Transverse colon (tissue), 4 donors: ENCODE measurements around the gene FOSB. TPM values are rescaled to one million over a fixed set of nuclear protein-coding genes. Genes with fewer than 3 reads are reported as not detected.

ENCODE experiments used
- DNase-seq: peaks from one replicate; pipeline ENCODE4 v3.0.0-alpha.2; 2019
- H3K27ac ChIP-seq, 4 donors: fragments of 200-600 bp; sonication (generic); 2 replicates each; pipeline ENCODE4 v1.5.1; 2016 to 2018; ENCODE audit warnings: inconsistent platforms in 4 of 4
- H3K27me3 ChIP-seq: fragments of 200-600 bp; sonication (generic); 2 replicates; pipeline ENCODE4 v1.5.1; 2017; ENCODE audit warnings: inconsistent platforms
- H3K36me3 ChIP-seq, 4 donors: fragments of 200-600 bp; sonication (generic); 2 replicates each; pipeline ENCODE4 v1.5.1; 2017 to 2019; ENCODE audit warnings: inconsistent platforms in 4 of 4
- H3K4me1 ChIP-seq, 4 donors: fragments of 200-600 bp; sonication (generic); 2 replicates each; pipeline ENCODE4 v1.5.1; 2017 to 2020; ENCODE audit warnings: inconsistent platforms in 4 of 4
- H3K4me3 ChIP-seq, 4 donors: fragments of 200-600 bp; sonication (generic); 1 replicate in 1 of 4; 2 replicates in 3 of 4; pipeline versions ENCODE4 v1.5.1 to v1.6.1; 2017 to 2019; ENCODE audit warnings: inconsistent platforms in 4 of 4
- H3K9me3 ChIP-seq, 2 donors: fragments of 200-600 bp; sonication (generic); 2 replicates each; pipeline ENCODE4 v1.5.1; 2017 to 2019; ENCODE audit warnings: inconsistent platforms in 2 of 2
- CTCF ChIP-seq, 5 experiments: fragments of 200-600 bp in 3 of 5; fragments of 450-650 bp in 2 of 5; sonication (generic) in 3 of 5; IDR thresholded peaks; 1 replicate in 2 of 5; 2 replicates in 3 of 5; pipeline ENCODE4 v1.5.1; 2016 to 2017; ENCODE audit warnings: antibody characterized with exemption in 5 of 5, inconsistent platforms in 3 of 5, mild to moderate bottlenecking in 2 of 5, moderate library complexity in 1 of 5
- EP300 ChIP-seq: sonication (generic); formaldehyde crosslinking; IDR thresholded peaks from one replicate; pipeline ENCODE4 v1.6.1; 2017; ENCODE audit warnings: antibody characterized with exemption, low read depth
- POLR2A ChIP-seq: fragments of 450-650 bp; IDR thresholded peaks from one replicate; pipeline ENCODE4 v1.6.1; 2016; ENCODE audit warnings: antibody characterized with exemption, mild to moderate bottlenecking, moderate library complexity
- POLR2AphosphoS5 ChIP-seq, 3 donors: sonication (generic); formaldehyde crosslinking; IDR thresholded peaks; one replicate each; pipeline ENCODE4 v1.6.1; 2016; ENCODE audit warnings: antibody characterized with exemption in 3 of 3
- WGBS, 2 donors: methylation state at CpG; one replicate each; pipeline ENCODE4 v1.1.5; 2018; ENCODE audit warnings: low coverage in 1 of 2; 5-methylcytosine and 5-hydroxymethylcytosine counted together
- in situ Hi-C, 4 donors: fragments of 200-750 bp; cut with MboI; loops; one replicate each; pipeline versions ENCODE4 v1.15.0 to v1.15.1; 2017; ENCODE audit warnings: low sequenced_read_pairs in 3 of 4, low pct_ligation_motif_present in 1 of 4, low pct_unique_long_range_greater_than_20kb in 1 of 4
- intact Hi-C: fragments of 100-400 bp; cut with DNase I; formaldehyde crosslinking; loops from one replicate; pipeline ENCODE4 v1.15.1; 2023; ENCODE audit warnings: low total_unique reads
- total RNA-seq, 4 donors: library from RNA; depleted of rRNA; stranded (reverse); fragments of >200 nt; gene quantifications; one replicate each; pipeline ENCODE4 v1.1.0, GENCODE V29; 2016

The FOSB gene
- total RNA-seq, 4 donors from 2014 or later: 14.5 to 64.7 (median 25.6) TPM

GRCh38 chr19:45420356-45420755 lies 47.4 kb upstream of the FOSB start:
- 86 to 92% methylated on average over 7 to 10 of the region's 10 CpGs for WGBS, 2 donors
- TF ChIP-seq CTCF (IDR thresholded peaks at IDR 0.05) (no peak), POLR2AphosphoS5 (IDR thresholded peaks at IDR 0.05) (no peak), POLR2A (no peak), EP300 (no peak)
- in situ Hi-C loops (no loop called here), intact Hi-C loops (no loop called here)
- Histone ChIP-seq H3K36me3 (no peaks in the 10 kb centered on the region), H3K27ac (no peak overlapping the region), H3K4me1 (peaks cover 8 to 33% (median 19%) of the 10 kb centered on the region in 4 donors), H3K27me3 (no peaks in the 10 kb centered on the region), H3K4me3 (no peak overlapping the region), H3K9me3 (no peaks in the 10 kb centered on the region)
- no peak for DNase-seq

- no peak for DNase-seq
- WGBS, 2 donors: 85% methylated on average over 6 of the region's 6 CpGs; no CpG with 5 or more reads in 1 of the 2 donors
- peaks cover 8 to 35% (median 19%) of the 10 kb centered on the region in 4 donors for H3K4me1 ChIP-seq
- H3K27ac ChIP-seq: no peak overlapping the region
- no peaks in the 10 kb centered on the region for H3K27me3 ChIP-seq
- in situ Hi-C loops (no loop called here), intact Hi-C loops (no loop called here)
- no peaks in the 10 kb centered on the region for H3K9me3 ChIP-seq
- no peak overlapping the region for H3K4me3 ChIP-seq
- no peaks in the 10 kb centered on the region for H3K36me3 ChIP-seq
- TF ChIP-seq CTCF (IDR thresholded peaks at IDR 0.05) (no peak), POLR2AphosphoS5 (IDR thresholded peaks at IDR 0.05) (no peak), POLR2A (no peak), EP300 (no peak)
These were observed 46.9 kb upstream of the FOSB start for GRCh38 chr19:45420871-45421270.

GRCh38 chr19:45421947-45422498 lies 45.8 kb upstream of the FOSB start:
- Histone ChIP-seq H3K27ac (no peak overlapping the region), H3K9me3 (no peaks in the 10 kb centered on the region), H3K4me1 (peaks cover 8 to 35% (median 17%) of the 10 kb centered on the region in 4 donors), H3K4me3 (no peak overlapping the region), H3K36me3 (no peaks in the 10 kb centered on the region), H3K27me3 (no peaks in the 10 kb centered on the region)
- WGBS, 2 donors: 76 to 83% methylated on average over 4 to 6 of the region's 6 CpGs
- intact Hi-C loops: no loop called here
- no peak for DNase-seq
- TF ChIP-seq CTCF (IDR thresholded peaks at IDR 0.05): no peak
- TF ChIP-seq POLR2A: no peak
- no peak for TF ChIP-seq EP300
- no peak for TF ChIP-seq POLR2AphosphoS5 (IDR thresholded peaks at IDR 0.05)
- in situ Hi-C loops: no loop called here

DNA sequence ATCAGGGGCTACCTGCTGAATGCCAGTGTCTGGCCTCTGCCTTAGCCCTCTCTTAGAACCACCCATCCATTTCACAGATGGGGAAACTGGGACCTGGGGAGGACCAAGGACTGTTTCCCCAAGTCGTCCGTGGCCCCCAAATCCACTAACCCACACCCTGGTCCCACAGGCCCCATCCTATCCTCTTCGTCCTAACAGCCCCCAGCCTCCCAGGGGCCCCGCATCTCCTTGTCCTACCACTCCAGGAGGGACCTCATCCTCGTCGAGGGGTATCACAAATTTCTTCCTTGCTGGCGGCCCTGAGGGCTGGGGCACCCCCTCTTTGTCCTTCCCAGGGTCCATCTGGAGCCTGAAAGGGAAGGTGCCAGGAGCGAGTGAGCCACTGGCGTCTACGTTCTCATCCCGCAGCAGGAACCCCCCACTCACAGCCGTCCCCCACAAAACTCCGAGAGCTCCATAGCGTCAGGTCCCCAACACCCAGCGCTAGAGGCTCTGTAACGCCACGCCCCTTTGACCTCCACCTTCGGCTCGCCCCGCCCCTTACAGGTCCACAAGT lies 44.7 kb upstream of the FOSB start:
- DNase-seq: peak; percentile 99
- in situ Hi-C loops (no loop called here), intact Hi-C loops (no loop called here)
- no peak for TF ChIP-seq POLR2A
- TF ChIP-seq CTCF (IDR thresholded peaks at IDR 0.05): no peak
- no peak for TF ChIP-seq POLR2AphosphoS5 (IDR thresholded peaks at IDR 0.05)
- no peak for TF ChIP-seq EP300
- peak overlapping the region; percentile 89 to 93 (median 91) for H3K27ac ChIP-seq
- H3K9me3 ChIP-seq: no peaks in the 10 kb centered on the region
- 15 to 50% methylated on average over 2 to 20 of the region's 20 CpGs for WGBS, 2 donors
- H3K4me1 ChIP-seq: peaks cover 8 to 40% (median 22%) of the 10 kb centered on the region in 4 donors
- H3K4me3 ChIP-seq: peak overlapping the region; percentile 12 to 65 (median 44)
- no peaks in the 10 kb centered on the region for H3K36me3 ChIP-seq
- H3K27me3 ChIP-seq: peaks cover 6% of the 10 kb centered on the region
